T-cell (primary cell): ENCODE results near the gene LRRFIP1. TPM values are rescaled to one million over a fixed set of nuclear protein-coding genes. Genes with fewer than 3 reads are reported as not detected.

ENCODE experiments used
- ATAC-seq, 4 experiments: fragments of 200-7000 bp in 3 of 4; fragments of 150-1000 bp in 1 of 4; cut with Tn5 transposase; replicated peaks in 1 of 4; 1 replicate in 3 of 4; 2 replicates in 1 of 4; pipeline ENCODE4 v1.10.0; 2021; ENCODE audit warnings: moderate library complexity in 3 of 4, mild to moderate bottlenecking in 2 of 4, moderate number of reproducible peaks in 1 of 4
- CTCF ChIA-PET, 2 donors: fragments of 300-600 bp; sonication (Branson Sonifier 250); formaldehyde crosslinking; loops; one replicate each; lab custom pipeline; 2022; ENCODE audit warnings: antibody characterized with exemption in 2 of 2; lab: Charles Lee
- POLR2A ChIA-PET, 2 donors: fragments of 300-600 bp; sonication (Branson Sonifier 250); formaldehyde crosslinking; loops; one replicate each; lab custom pipeline; 2022; ENCODE audit warnings: antibody characterized with exemption in 2 of 2; lab: Charles Lee
- DNase-seq, 35 experiments: peaks; one replicate each; pipeline versions ENCODE4 v3.0.0 to v3.0.0-alpha.2; 2013 to 2023
- H3K27ac ChIP-seq: one replicate; pipeline ENCODE4 v1.5.1; 2013; ENCODE audit warnings: low read length
- H3K27me3 ChIP-seq, 2 experiments: replicated peaks in 1 of 2; 1 replicate in 1 of 2; 2 replicates in 1 of 2; pipeline versions ENCODE4 v1.6.1 to v1.7.0; 2013; ENCODE audit warnings: low read length in 1 of 2, mixed read lengths in 1 of 2; ENCODE audit not compliant: control insufficient read depth in 2 of 2, insufficient read depth in 2 of 2; ENCODE audit errors: extremely low read depth in 1 of 2
- H3K36me3 ChIP-seq, 2 donors: 1 replicate in 1 of 2; 2 replicates in 1 of 2; pipeline versions ENCODE4 v1.6.1 to v1.7.0; 2013; ENCODE audit warnings: low read length in 1 of 2; ENCODE audit not compliant: control insufficient read depth in 2 of 2, insufficient read depth in 1 of 2; ENCODE audit errors: extremely low read depth in 1 of 2
- H3K4me1 ChIP-seq, 2 experiments: 1 replicate in 1 of 2; 2 replicates in 1 of 2; pipeline versions ENCODE4 v1.6.1 to v1.7.0; 2013; ENCODE audit warnings: low read length in 2 of 2, mixed read lengths in 1 of 2; ENCODE audit not compliant: insufficient read depth in 2 of 2, control insufficient read depth in 1 of 2; ENCODE audit errors: extremely low read depth in 1 of 2
- H3K4me3 ChIP-seq, 2 donors: 1 replicate in 1 of 2; 2 replicates in 1 of 2; pipeline versions ENCODE4 v1.5.1 to v1.7.0; 2013; ENCODE audit warnings: mild to moderate bottlenecking in 2 of 2, low read length in 1 of 2, moderate library complexity in 1 of 2; ENCODE audit not compliant: control insufficient read depth in 1 of 2; ENCODE audit errors: extremely low read depth in 1 of 2
- H3K9me3 ChIP-seq: 2 replicates; pipeline ENCODE4 v1.7.0; 2013
- H3K27ac Mint-ChIP-seq, 2 donors: one replicate each; pipeline ENCODE4 v1.8.0; 2020 to 2021; ENCODE audit warnings: mild to moderate bottlenecking in 2 of 2, mixed read lengths in 2 of 2
- H3K27me3 Mint-ChIP-seq, 2 donors: one replicate each; pipeline ENCODE4 v1.8.0; 2021 to 2022; ENCODE audit warnings: mixed read lengths in 2 of 2
- H3K36me3 Mint-ChIP-seq: one replicate; pipeline ENCODE4 v1.8.0; 2021; ENCODE audit warnings: mixed read lengths
- H3K4me1 Mint-ChIP-seq, 3 donors: one replicate each; pipeline ENCODE4 v1.8.0; 2020 to 2022; ENCODE audit warnings: mixed read lengths in 3 of 3, mild to moderate bottlenecking in 1 of 3
- H3K4me3 Mint-ChIP-seq, 3 donors: one replicate each; pipeline ENCODE4 v1.8.0; 2020 to 2022; ENCODE audit warnings: mild to moderate bottlenecking in 3 of 3, mixed read lengths in 3 of 3, moderate library complexity in 3 of 3
- H3K9me3 Mint-ChIP-seq, 3 donors: one replicate each; pipeline ENCODE4 v1.8.0; 2020 to 2022; ENCODE audit warnings: mixed read lengths in 3 of 3
- WGBS: methylation state at CpG from one replicate; pipeline ENCODE4 v1.1.5; 2013; ENCODE audit warnings: missing lambda C conversion rate; ENCODE audit not compliant: insufficient coverage; 5-methylcytosine and 5-hydroxymethylcytosine counted together
- total RNA-seq, 35 experiments: library from RNA in 6 of 35; stranded (reverse) in 6 of 35; fragments of 120-200 nt in 1 of 35; gene quantifications; one replicate each; pipeline versions ENCODE4 v1.2.1 to v1.2.4 and lab custom pipeline; 2013 to 2026

LRRFIP1 gene
- total RNA-seq, 5 donors from 2014 or later (not counting 1 experiment from before 2014, with no cell fraction given): 105 to 170 (median 128) TPM

GRCh38 chr2:237668440-237668839, 41.1 kb downstream of the LRRFIP1 start:
- no peak for DNase-seq
- peaks cover 9 to 21% (median 9%) of the 10 kb centered on the region in 3 donors for H3K4me1 Mint-ChIP-seq

GRCh38 chr2:237669283-237669627, 41.9 kb downstream of the LRRFIP1 start:
- H3K27ac ChIP-seq: no peak overlapping the region
- Mint-ChIP-seq H3K36me3 (no peaks in the 10 kb centered on the region), H3K4me1 (peaks cover 17 to 27% (median 17%) of the 10 kb centered on the region in 3 donors), H3K27ac (no peak overlapping the region), H3K4me3 (no peak overlapping the region), H3K9me3 (no peaks in the 10 kb centered on the region), H3K27me3 (peaks cover 0 to 17% of the 10 kb centered on the region in 2 donors)
- POLR2A ChIA-PET: no interaction called here
- peaks cover 12 to 16% of the 10 kb centered on the region in 2 experiments for H3K4me1 ChIP-seq
- peaks cover 0 to 29% of the 10 kb centered on the region in 2 experiments for H3K27me3 ChIP-seq
- H3K4me3 ChIP-seq: no peak overlapping the region
- no peak for DNase-seq
- CTCF ChIA-PET: interaction anchor here (0.5 to 6.7 kb wide), 4 partner anchors 18 to 76 kb away, joined by 5 to 90 read pairs (median 7); no protein-coding TSS in a partner anchor
- H3K36me3 ChIP-seq: no peaks in the 10 kb centered on the region
- no peak for ATAC-seq
- no peaks in the 10 kb centered on the region for H3K9me3 ChIP-seq
- WGBS: 93% methylated on average over 2 of the region's 3 CpGs

More at GRCh38 chr2:237668440-237668839, 41.1 kb downstream of the LRRFIP1 start:
- WGBS: 100% methylated on average over 2 of the region's 6 CpGs
- POLR2A ChIA-PET: no interaction called here
- Histone ChIP-seq H3K27ac (no peak overlapping the region), H3K36me3 (no peaks in the 10 kb centered on the region), H3K4me1 (peaks cover 7 to 8% of the 10 kb centered on the region in 2 experiments), H3K9me3 (no peaks in the 10 kb centered on the region), H3K27me3 (peaks cover 0 to 36% of the 10 kb centered on the region in 2 experiments), H3K4me3 (no peak overlapping the region)
- Mint-ChIP-seq H3K27ac (peak overlapping the region in 1 of 2 donors; percentile 27), H3K36me3 (no peaks in the 10 kb centered on the region), H3K4me3 (no peak overlapping the region), H3K27me3 (peaks cover 4 to 20% of the 10 kb centered on the region in 2 donors), H3K9me3 (no peaks in the 10 kb centered on the region)
- CTCF ChIA-PET: interaction anchor here in 1 of 2 donors (6.7 kb wide), 1 partner anchor 77 kb away, joined by 90 read pairs; no protein-coding TSS in a partner anchor
- ATAC-seq: no peak

- no peaks in the 10 kb centered on the region for H3K9me3 ChIP-seq
- Mint-ChIP-seq H3K27ac (no peak overlapping the region), H3K4me1 (peaks cover 23 to 33% (median 23%) of the 10 kb centered on the region in 3 donors), H3K27me3 (peaks cover 0 to 17% of the 10 kb centered on the region in 2 donors), H3K36me3 (no peaks in the 10 kb centered on the region), H3K4me3 (no peak overlapping the region), H3K9me3 (no peaks in the 10 kb centered on the region)
- CTCF ChIA-PET: interaction anchor here (0.5 to 6.7 kb wide), 4 partner anchors 18 to 76 kb away, joined by 5 to 90 read pairs (median 7); no protein-coding TSS in a partner anchor
- H3K36me3 ChIP-seq: no peaks in the 10 kb centered on the region
- ATAC-seq (no peak), DNase-seq (no peak)
- WGBS: 84% methylated on average over 16 of the region's 21 CpGs
- no peak overlapping the region for H3K27ac ChIP-seq
- H3K27me3 ChIP-seq: peaks cover 0 to 27% of the 10 kb centered on the region in 2 experiments
- peaks cover 18 to 22% of the 10 kb centered on the region in 2 experiments for H3K4me1 ChIP-seq
- H3K4me3 ChIP-seq: no peak overlapping the region
- POLR2A ChIA-PET: interaction anchor here in 1 of 2 donors (0.6 kb wide), 1 partner anchor 32 kb away, joined by 4 read pairs; no protein-coding TSS in a partner anchor
These were observed 42.4 kb downstream of the LRRFIP1 start for GRCh38 chr2:237669628-237670392.

- Mint-ChIP-seq H3K36me3 (no peaks in the 10 kb centered on the region), H3K27ac (no peak overlapping the region), H3K27me3 (peaks cover 0 to 17% of the 10 kb centered on the region in 2 donors), H3K9me3 (no peaks in the 10 kb centered on the region), H3K4me1 (peaks cover 29 to 41% (median 31%) of the 10 kb centered on the region in 3 donors), H3K4me3 (no peak overlapping the region)
- CTCF ChIA-PET: interaction anchor here (0.5 to 6.7 kb wide), 4 partner anchors 74 to 97 kb away, joined by 4 to 90 read pairs (median 22); no protein-coding TSS in a partner anchor
- WGBS: 94% methylated on average over 12 of the region's 14 CpGs
- ATAC-seq: no peak
- no peak overlapping the region for H3K4me3 ChIP-seq
- H3K4me1 ChIP-seq: peaks cover 24 to 29% of the 10 kb centered on the region in 2 experiments
- H3K27ac ChIP-seq: no peak overlapping the region
- no peak for DNase-seq
- POLR2A ChIA-PET: interaction anchor here (0.7 to 1.1 kb wide), 2 partner anchors 29 to 67 kb away, joined by 3 read pairs; no protein-coding TSS in a partner anchor
- H3K36me3 ChIP-seq: no peaks in the 10 kb centered on the region
- H3K27me3 ChIP-seq: peaks cover 0 to 26% of the 10 kb centered on the region in 2 experiments
- H3K9me3 ChIP-seq: no peaks in the 10 kb centered on the region
These were observed 43.3 kb downstream of the LRRFIP1 start for GRCh38 chr2:237670641-237671040.

- DNase-seq (no peak), ATAC-seq (no peak)
- no peaks in the 10 kb centered on the region for H3K36me3 ChIP-seq
- ChIA-PET CTCF (interaction anchor here (0.6 to 7.1 kb wide), 11 partner anchors 17 to 879 kb away, joined by 3 to 112 read pairs (median 9); no protein-coding TSS in a partner anchor), POLR2A (interaction anchor here (0.6 to 5.6 kb wide), 8 partner anchors 16 to 68 kb away, joined by 3 to 152 read pairs (median 7); no protein-coding TSS in a partner anchor)
- Mint-ChIP-seq H3K4me1 (peaks cover 39 to 50% (median 40%) of the 10 kb centered on the region in 3 donors), H3K27ac (peak overlapping the region in 1 of 2 donors; percentile 55), H3K27me3 (peaks cover 0 to 17% of the 10 kb centered on the region in 2 donors), H3K4me3 (no peak overlapping the region), H3K9me3 (no peaks in the 10 kb centered on the region), H3K36me3 (no peaks in the 10 kb centered on the region)
- H3K4me1 ChIP-seq: peaks cover 32 to 37% of the 10 kb centered on the region in 2 experiments
- H3K27ac ChIP-seq: no peak overlapping the region
- H3K27me3 ChIP-seq: peaks cover 0 to 21% of the 10 kb centered on the region in 2 experiments
- H3K4me3 ChIP-seq: no peak overlapping the region
- no peaks in the 10 kb centered on the region for H3K9me3 ChIP-seq
- WGBS: 100% methylated on average over 3 of the region's 7 CpGs
These were observed 44.2 kb downstream of the LRRFIP1 start for GRCh38 chr2:237671466-237672138.
